ENCODE data around the gene RBM3. TPM values are rescaled to one million over a fixed set of nuclear protein-coding genes. Genes with fewer than 3 reads are reported as not detected.

RBM3 gene
- polyA plus RNA-seq, 1 of the 3 experiments (the other 2 are of a cell fraction): 183 TPM

- H3K79me2 ChIP-seq (ENCODE audit: insufficient read depth): no peaks in the 10 kb centered on the region
- ChIA-PET POLR2A (no interaction called here), CTCF (no interaction called here)
- no peak overlapping the region for H3K4me3 ChIP-seq (ENCODE audit: low read depth in 2 of 2, low read length in 1 of 2)
- H3K27me3 ChIP-seq (ENCODE audit: insufficient read depth): no peaks in the 10 kb centered on the region; the same call in 1 of the 2 replicates
- TF ChIP-seq YY1 (IDR thresholded peaks at IDR 0.05; ENCODE audit: low read depth) (no peak), ZBTB33 (IDR thresholded peaks at IDR 0.05; ENCODE audit: borderline replicate concordance, low read depth) (no peak), MAX (IDR thresholded peaks at IDR 0.05; ENCODE audit: low read depth) (no peak), IRF3 (IDR thresholded peaks at IDR 0.05; ENCODE audit: low read depth, low read length) (no peak), TEAD4 (IDR thresholded peaks at IDR 0.05; ENCODE audit: borderline replicate concordance, insufficient read depth) (no peak)
- WGBS (ENCODE audit: low lambda C conversion rate): 74% methylated on average over 19 of the region's 24 CpGs
- DNase-seq: no peak
- no peak overlapping the region for H3K27ac ChIP-seq (ENCODE audit: low read depth in 2 of 2, low read length in 1 of 2)
- H3K9me2 ChIP-seq: no peaks in the 10 kb centered on the region
- H3K36me3 ChIP-seq (replicated peaks in 1 of 2; ENCODE audit: control insufficient read depth in 1 of 2, insufficient read depth in 2 of 2, low read length in 1 of 2): peaks cover 0 to 3% of the 10 kb centered on the region in 2 experiments
- no peaks in the 10 kb centered on the region for H3K4me1 ChIP-seq (ENCODE audit: control insufficient read depth in 1 of 2, insufficient read depth in 2 of 2, low read depth in 1 of 2, low read length in 1 of 2)
- no peak overlapping the region for H3K9ac ChIP-seq
- H3K4me2 ChIP-seq: no peak overlapping the region
- H3K9me3 ChIP-seq: no peaks in the 10 kb centered on the region
- no peak overlapping the region for H2AFZ ChIP-seq (ENCODE audit: low read depth)
- H3F3A ChIP-seq (replicated peaks; ENCODE audit: insufficient read depth): peaks cover 7% of the 10 kb centered on the region
- H4K20me1 ChIP-seq (ENCODE audit: insufficient read depth): no peaks in the 10 kb centered on the region
Measured at GRCh38 chrX:48559636-48560035, 14.6 kb upstream of the RBM3 start.

DNA sequence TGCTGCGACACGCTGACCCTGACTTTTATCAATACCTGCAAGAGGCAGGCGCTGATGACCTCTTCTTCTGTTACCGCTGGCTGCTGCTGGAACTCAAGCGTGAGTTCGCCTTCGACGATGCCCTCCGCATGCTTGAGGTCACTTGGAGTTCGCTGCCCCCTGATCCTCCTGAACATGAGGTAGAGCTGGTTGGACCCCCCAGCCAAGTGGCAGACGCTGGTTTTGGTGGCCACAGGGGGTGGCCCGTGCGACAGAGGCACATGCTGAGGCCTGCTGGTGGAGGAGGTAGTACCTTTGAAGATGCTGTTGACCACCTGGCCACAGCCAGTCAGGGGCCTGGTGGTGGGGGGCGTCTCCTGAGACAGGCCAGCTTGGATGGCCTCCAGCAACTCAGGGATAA lies 14.2 kb upstream of the RBM3 start:
- Histone ChIP-seq H3K9me2 (no peaks in the 10 kb centered on the region), H3K4me1 (ENCODE audit: control insufficient read depth in 1 of 2, insufficient read depth in 2 of 2, low read depth in 1 of 2, low read length in 1 of 2) (no peaks in the 10 kb centered on the region), H3K79me2 (ENCODE audit: insufficient read depth) (no peaks in the 10 kb centered on the region), H3K27ac (ENCODE audit: low read depth in 2 of 2, low read length in 1 of 2) (no peak overlapping the region), H3K9ac (no peak overlapping the region), H3K9me3 (no peaks in the 10 kb centered on the region), H3F3A (replicated peaks; ENCODE audit: insufficient read depth) (peaks cover 6% of the 10 kb centered on the region), H3K36me3 (replicated peaks in 1 of 2; ENCODE audit: control insufficient read depth in 1 of 2, insufficient read depth in 2 of 2, low read length in 1 of 2) (peaks cover 0 to 3% of the 10 kb centered on the region in 2 experiments), H4K20me1 (ENCODE audit: insufficient read depth) (no peaks in the 10 kb centered on the region), H3K27me3 (ENCODE audit: insufficient read depth) (no peaks in the 10 kb centered on the region; the same call in 1 of the 2 replicates), H3K4me2 (no peak overlapping the region), H3K4me3 (ENCODE audit: low read depth in 2 of 2, low read length in 1 of 2) (no peak overlapping the region), H2AFZ (ENCODE audit: low read depth) (no peak overlapping the region)
- TF ChIP-seq NRF1 (IDR thresholded peaks at IDR 0.05; ENCODE audit: low read depth, low read length) (no peak), MXI1 (IDR thresholded peaks at IDR 0.05; ENCODE audit: low read depth, low read length) (no peak), YY1 (IDR thresholded peaks at IDR 0.05; ENCODE audit: low read depth) (no peak), SIN3A (IDR thresholded peaks at IDR 0.05; ENCODE audit: borderline replicate concordance, low read depth, low read length) (no peak), FOXM1 (IDR thresholded peaks at IDR 0.05; ENCODE audit: low read depth) (no peak)
- TF ChIP-seq, protein P1, sequence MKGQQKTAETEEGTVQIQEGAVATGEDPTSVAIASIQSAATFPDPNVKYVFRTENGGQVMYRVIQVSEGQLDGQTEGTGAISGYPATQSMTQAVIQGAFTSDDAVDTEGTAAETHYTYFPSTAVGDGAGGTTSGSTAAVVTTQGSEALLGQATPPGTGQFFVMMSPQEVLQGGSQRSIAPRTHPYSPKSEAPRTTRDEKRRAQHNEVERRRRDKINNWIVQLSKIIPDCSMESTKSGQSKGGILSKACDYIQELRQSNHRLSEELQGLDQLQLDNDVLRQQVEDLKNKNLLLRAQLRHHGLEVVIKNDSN (IDR thresholded peaks at IDR 0.05; ENCODE audit: borderline replicate concordance, low read depth): no peak
- CTCF ChIA-PET: no interaction called here
- 52% methylated on average over 11 of the region's 14 CpGs for WGBS (ENCODE audit: low lambda C conversion rate)
- no peak for DNase-seq
- POLR2A ChIA-PET: no interaction called here

Data from SK-N-SH (cell line).